Heart left ventricle (tissue), 16 donors: Measurements from ENCODE around the gene ACTA1. TPM values are rescaled to one million over a fixed set of nuclear protein-coding genes. Genes with fewer than 3 reads are reported as not detected.
A peak's percentile ranks its signal among the peaks of the same experiment; 100 is the strongest.

Experiments
- ATAC-seq, 4 donors: fragments of 200-7000 bp; cut with Tn5 transposase; one replicate each; pipeline ENCODE4 v1.9.1; 2020 to 2022; ENCODE audit warnings: moderate library complexity in 4 of 4, mild to moderate bottlenecking in 3 of 4, moderate number of reproducible peaks in 1 of 4
- DNase-seq, 5 donors: peaks; one replicate each; pipeline ENCODE4 v3.0.0-alpha.2; 2020
- H3K27ac ChIP-seq, 12 donors: fragments of 200-600 bp; sonication (generic) in 4 of 12; one replicate each; pipeline versions ENCODE4 v1.5.0 to v1.8.0; 2016 to 2022; ENCODE audit warnings: mild to moderate bottlenecking in 2 of 12
- H3K27me3 ChIP-seq, 9 donors: fragments of 200-600 bp; sonication (generic) in 2 of 9; one replicate each; pipeline versions ENCODE4 v1.5.1 to v1.8.0; 2016 to 2022; ENCODE audit warnings: mild to moderate bottlenecking in 3 of 9
- H3K36me3 ChIP-seq, 9 donors: fragments of 200-600 bp; sonication (generic) in 2 of 9; one replicate each; pipeline versions ENCODE4 v1.5.0 to v1.8.0; 2018 to 2022; ENCODE audit warnings: mild to moderate bottlenecking in 2 of 9
- H3K4me1 ChIP-seq, 12 donors: fragments of 200-600 bp; sonication (generic) in 4 of 12; one replicate each; pipeline versions ENCODE4 v1.5.0 to v1.8.0; 2016 to 2022; ENCODE audit warnings: mild to moderate bottlenecking in 3 of 12
- H3K4me3 ChIP-seq, 12 donors: fragments of 200-600 bp; sonication (generic) in 4 of 12; one replicate each; pipeline versions ENCODE4 v1.5.0 to v1.8.0; 2017 to 2022; ENCODE audit warnings: mild to moderate bottlenecking in 9 of 12, moderate library complexity in 4 of 12
- H3K9me3 ChIP-seq, 12 donors: fragments of 200-600 bp; sonication (generic) in 4 of 12; one replicate each; pipeline versions ENCODE4 v1.5.0 to v1.8.0; 2016 to 2022; ENCODE audit warnings: mild to moderate bottlenecking in 1 of 12
- CTCF ChIP-seq, 12 donors: fragments of 200-600 bp; sonication (generic) in 4 of 12; IDR thresholded peaks; one replicate each; pipeline versions ENCODE4 v1.5.0 to v1.8.0; 2018 to 2022; ENCODE audit warnings: antibody characterized with exemption in 12 of 12, mild to moderate bottlenecking in 5 of 12
- POLR2A ChIP-seq, 2 donors: fragments of 450-650 bp; IDR thresholded peaks; one replicate each; pipeline ENCODE4 v1.6.1; 2017; ENCODE audit warnings: antibody characterized with exemption in 2 of 2, mild to moderate bottlenecking in 2 of 2, moderate library complexity in 2 of 2
- WGBS, 4 donors: extraction: QIAGEN DNeasy Blood & Tissue Kit in 2 of 4; methylation state at CpG; one replicate each; pipeline versions ENCODE4 v1.1.5 to v1.1.7; 2013 to 2018; 5-methylcytosine and 5-hydroxymethylcytosine counted together
- intact Hi-C, 10 donors: fragments of 100-400 bp; cut with DNase I; formaldehyde crosslinking; loops; one replicate each; pipeline versions ENCODE4 v1.11.1 to v1.14.2; 2022
- polyA plus RNA-seq, 2 donors: library from polyadenylated mRNA; stranded (reverse); fragments of 200-250 nt; gene quantifications; one replicate each; pipeline ENCODE4 v1.2.3, GENCODE V29; 2013
- total RNA-seq, 9 donors: library from RNA; depleted of rRNA in 2 of 9; stranded (reverse); fragments of >200 nt in 2 of 9; fragmentation: NEBNext Ultra II Directional in 3 of 9; extraction: Animal tissue kit (Norgen Biotek cat#: 25700) in 3 of 9; gene quantifications; one replicate each; pipeline versions ENCODE4 v1.1.0 to v1.2.4, GENCODE V29; 2016 to 2023
- donor health status: ischemic (EF 13 %, LVEDD 7.1; RV severe dilation, severe dysfunction).
- donor health status: healthy with polysubstance abuse.
- donor health status: DM: no; HTN: yes; CAD: no.
- donor health status: DM: no; HTN: no; CAD: no.
- donor health status: ischemic (EF 25% LVEDD 6.9; RV normal size, moderate dysfunction).
- donor health status: ischemic (EF 25% LVEDD 5.7; RV mildly dilated, moderate dysfunction).
- donor health status: healthy.
- donor health status: DM: yes; HTN: yes; CAD: no.
- donor health status: ischemic (EF 35%, LVEDD 5.7; RV mildly dilated, moderate dysfunction).
- donor health status: nonischemic (EF 11% LVEDD 7.7; RV severe dilation, severe dysfunction).
- donor health status: DM: yes; HTN: yes; CAD: no.
- donor health status: PGD.
- donor health status: ischemic (EF 29% LVEDD 5.4; RV normal size, mild dysfunction).
- donor health status: nonischemic (EF 23%, LVEDD 6.1; RV moderate dilation, normal function).

Gene ACTA1
- total and polyA plus RNA-seq, 11 donors: 1,926 to 30,941 (median 8,475) TPM

GRCh38 chr1:229433364-229434004 lies 410 bp downstream of the ACTA1 start:
- Histone ChIP-seq H3K27ac (peak overlapping the region in 10 of 12 donors; percentile 54 to 98 (median 92)), H3K9me3 (no peaks in the 10 kb centered on the region), H3K4me3 (peak overlapping the region in 11 of 12 donors; percentile 26 to 72 (median 52)), H3K4me1 (peaks cover 0 to 57% (median 17%) of the 10 kb centered on the region in 12 donors), H3K36me3 (peaks cover 0 to 18% (median 0%) of the 10 kb centered on the region in 9 donors), H3K27me3 (peaks cover 19 to 72% (median 51%) of the 10 kb centered on the region in 9 donors)
- intact Hi-C loops: loop anchor here in 2 of 10 donors (1.0 to 5.0 kb wide), 3 partner anchors 24 to 61 kb away; no protein-coding TSS in a partner anchor
- ATAC-seq (peak in 3 of 4 donors; percentile 0 to 18 (median 1)), DNase-seq (no peak)
- no peak for TF ChIP-seq CTCF (IDR thresholded peaks at IDR 0.05)
- no peak for TF ChIP-seq POLR2A (IDR thresholded peaks at IDR 0.05)
- WGBS, 4 donors: 9 to 19% (median 11%) methylated on average over 11 to 19 of the region's 19 CpGs

GRCh38 chr1:229432905-229433304 lies 989 bp downstream of the ACTA1 start:
- DNase-seq (no peak), ATAC-seq (peak in 1 of 4 donors; percentile 0)
- Histone ChIP-seq H3K4me3 (peak overlapping the region in 11 of 12 donors; percentile 26 to 72 (median 52)), H3K27me3 (peaks cover 19 to 78% (median 51%) of the 10 kb centered on the region in 9 donors), H3K27ac (peak overlapping the region in 10 of 12 donors; percentile 54 to 98 (median 92)), H3K9me3 (no peaks in the 10 kb centered on the region), H3K36me3 (peaks cover 0 to 18% (median 0%) of the 10 kb centered on the region in 9 donors), H3K4me1 (peaks cover 0 to 57% (median 17%) of the 10 kb centered on the region in 12 donors)
- WGBS, 4 donors: 3 to 9% (median 7%) methylated on average over 5 to 37 of the region's 37 CpGs
- TF ChIP-seq POLR2A (IDR thresholded peaks at IDR 0.05) (no peak), CTCF (IDR thresholded peaks at IDR 0.05) (no peak)
- intact Hi-C loops: loop anchor here in 1 of 10 donors (5.0 kb wide), 1 partner anchor 61 kb away; no protein-coding TSS in a partner anchor

GRCh38 chr1:229432116-229432461 lies 1.8 kb downstream of the ACTA1 start:
- H3K4me1 ChIP-seq: peaks cover 0 to 57% (median 17%) of the 10 kb centered on the region in 12 donors
- WGBS, 4 donors: 1 to 5% (median 3%) methylated on average over 16 to 38 of the region's 38 CpGs
- H3K36me3 ChIP-seq: peaks cover 0 to 18% (median 0%) of the 10 kb centered on the region in 9 donors
- TF ChIP-seq POLR2A (IDR thresholded peaks at IDR 0.05): no peak
- TF ChIP-seq CTCF (IDR thresholded peaks at IDR 0.05): no peak
- no peak for DNase-seq
- intact Hi-C loops: loop anchor here in 1 of 10 donors (5.0 kb wide), 1 partner anchor 60 kb away; no protein-coding TSS in a partner anchor
- H3K27ac ChIP-seq: peak overlapping the region in 9 of 12 donors; percentile 14 to 98 (median 91)
- peak overlapping the region in 11 of 12 donors; percentile 13 to 72 (median 52) for H3K4me3 ChIP-seq
- no peak for ATAC-seq
- H3K9me3 ChIP-seq: no peaks in the 10 kb centered on the region
- peaks cover 19 to 83% (median 51%) of the 10 kb centered on the region in 9 donors for H3K27me3 ChIP-seq
